Measurements from ENCODE around the gene TEKT2.

TEKT2 gene

GRCh38 chr1:36062315-36062714 lies 21.6 kb upstream of the TEKT2 start:
- H3K27me3 ChIP-seq (replicated peaks in 2 of 5; ENCODE audit: control insufficient read depth in 4 of 5, insufficient read depth in 5 of 5, low read length in 4 of 5): no peaks in the 10 kb centered on the region
- POLR2A ChIA-PET: no interaction called here
- no peak overlapping the region for H3K27ac ChIP-seq (ENCODE audit: insufficient read depth in 1 of 2, low read depth in 1 of 2, low read length in 2 of 2, poor library complexity in 1 of 2, severe bottlenecking in 2 of 2)
- no peak overlapping the region for H3K4me3 ChIP-seq (ENCODE audit: control insufficient read depth in 1 of 7, extremely low read depth in 1 of 7, insufficient read depth in 4 of 7, low read depth in 2 of 7, low read length in 6 of 7)
- H3K36me3 ChIP-seq (ENCODE audit: control insufficient read depth in 4 of 4, insufficient read depth in 4 of 4, low read length in 3 of 4): peaks cover 0 to 4% (median 2%) of the 10 kb centered on the region in 4 experiments
- no CpG with 5 or more reads among the region's 1 CpG for WGBS (ENCODE audit: insufficient coverage)
- no peaks in the 10 kb centered on the region for H3K9me3 ChIP-seq (ENCODE audit: control extremely low read depth in 1 of 5, control insufficient read depth in 4 of 5, insufficient read depth in 2 of 5, low read depth in 1 of 5, low read length in 4 of 5)
- no peaks in the 10 kb centered on the region for H3K4me1 ChIP-seq (ENCODE audit: control extremely low read depth in 1 of 4, control insufficient read depth in 4 of 4, insufficient read depth in 4 of 4, low read length in 3 of 4)
- CTCF ChIA-PET: no interaction called here
- DNase-seq: no peak

GRCh38 chr1:36067871-36068270 lies 16.0 kb upstream of the TEKT2 start:
- CTCF ChIA-PET: interaction anchor here (1.2 kb wide), 1 partner anchor 10 kb away, joined by 4 read pairs; no protein-coding TSS in a partner anchor

GRCh38 chr1:36068866-36069265 lies 15.0 kb upstream of the TEKT2 start:
- H3K27ac ChIP-seq (ENCODE audit: insufficient read depth in 1 of 2, low read depth in 1 of 2, low read length in 2 of 2, poor library complexity in 1 of 2, severe bottlenecking in 2 of 2): no peak overlapping the region
- CTCF ChIA-PET: no interaction called here
- POLR2A ChIA-PET: no interaction called here
- peaks cover 0 to 3% (median 0%) of the 10 kb centered on the region in 4 experiments for H3K36me3 ChIP-seq (ENCODE audit: control insufficient read depth in 4 of 4, insufficient read depth in 4 of 4, low read length in 3 of 4)
- DNase-seq: no peak
- no peaks in the 10 kb centered on the region for H3K9me3 ChIP-seq (ENCODE audit: control extremely low read depth in 1 of 5, control insufficient read depth in 4 of 5, insufficient read depth in 2 of 5, low read depth in 1 of 5, low read length in 4 of 5)
- H3K4me1 ChIP-seq (ENCODE audit: control extremely low read depth in 1 of 4, control insufficient read depth in 4 of 4, insufficient read depth in 4 of 4, low read length in 3 of 4): no peaks in the 10 kb centered on the region
- 93% methylated on average over 2 of the region's 2 CpGs for WGBS (ENCODE audit: insufficient coverage)
- H3K4me3 ChIP-seq (ENCODE audit: control insufficient read depth in 1 of 7, extremely low read depth in 1 of 7, insufficient read depth in 4 of 7, low read depth in 2 of 7, low read length in 6 of 7): no peak overlapping the region
- H3K27me3 ChIP-seq (replicated peaks in 2 of 5; ENCODE audit: control insufficient read depth in 4 of 5, insufficient read depth in 5 of 5, low read length in 4 of 5): no peaks in the 10 kb centered on the region

More at GRCh38 chr1:36067871-36068270, 16.0 kb upstream of the TEKT2 start:
- Histone ChIP-seq H3K4me1 (ENCODE audit: control extremely low read depth in 1 of 4, control insufficient read depth in 4 of 4, insufficient read depth in 4 of 4, low read length in 3 of 4) (no peaks in the 10 kb centered on the region), H3K27ac (ENCODE audit: insufficient read depth in 1 of 2, low read depth in 1 of 2, low read length in 2 of 2, poor library complexity in 1 of 2, severe bottlenecking in 2 of 2) (no peak overlapping the region), H3K4me3 (ENCODE audit: control insufficient read depth in 1 of 7, extremely low read depth in 1 of 7, insufficient read depth in 4 of 7, low read depth in 2 of 7, low read length in 6 of 7) (no peak overlapping the region), H3K27me3 (replicated peaks in 2 of 5; ENCODE audit: control insufficient read depth in 4 of 5, insufficient read depth in 5 of 5, low read length in 4 of 5) (no peaks in the 10 kb centered on the region), H3K36me3 (ENCODE audit: control insufficient read depth in 4 of 4, insufficient read depth in 4 of 4, low read length in 3 of 4) (peaks cover 0 to 3% (median 0%) of the 10 kb centered on the region in 4 experiments), H3K9me3 (ENCODE audit: control extremely low read depth in 1 of 5, control insufficient read depth in 4 of 5, insufficient read depth in 2 of 5, low read depth in 1 of 5, low read length in 4 of 5) (no peaks in the 10 kb centered on the region)
- POLR2A ChIA-PET: no interaction called here
- DNase-seq: no peak

GRCh38 chr1:36070349-36070748 lies 13.5 kb upstream of the TEKT2 start:
- Histone ChIP-seq H3K27me3 (replicated peaks in 2 of 5; ENCODE audit: control insufficient read depth in 4 of 5, insufficient read depth in 5 of 5, low read length in 4 of 5) (no peaks in the 10 kb centered on the region), H3K9me3 (ENCODE audit: control extremely low read depth in 1 of 5, control insufficient read depth in 4 of 5, insufficient read depth in 2 of 5, low read depth in 1 of 5, low read length in 4 of 5) (no peaks in the 10 kb centered on the region), H3K36me3 (ENCODE audit: control insufficient read depth in 4 of 4, insufficient read depth in 4 of 4, low read length in 3 of 4) (peaks cover 0 to 3% (median 0%) of the 10 kb centered on the region in 4 experiments), H3K4me3 (ENCODE audit: control insufficient read depth in 1 of 7, extremely low read depth in 1 of 7, insufficient read depth in 4 of 7, low read depth in 2 of 7, low read length in 6 of 7) (no peak overlapping the region), H3K27ac (ENCODE audit: insufficient read depth in 1 of 2, low read depth in 1 of 2, low read length in 2 of 2, poor library complexity in 1 of 2, severe bottlenecking in 2 of 2) (no peak overlapping the region), H3K4me1 (ENCODE audit: control extremely low read depth in 1 of 4, control insufficient read depth in 4 of 4, insufficient read depth in 4 of 4, low read length in 3 of 4) (no peaks in the 10 kb centered on the region)
- WGBS (ENCODE audit: insufficient coverage): 90% methylated on average over 1 of the region's 2 CpGs
- ChIA-PET CTCF (no interaction called here), POLR2A (interaction anchor here (0.7 kb wide), 1 partner anchor 1507 kb away, joined by 3 read pairs; no protein-coding TSS in a partner anchor)
- no peak for DNase-seq

- Histone ChIP-seq H3K4me3 (ENCODE audit: control insufficient read depth in 1 of 7, extremely low read depth in 1 of 7, insufficient read depth in 4 of 7, low read depth in 2 of 7, low read length in 6 of 7) (no peak overlapping the region), H3K4me1 (ENCODE audit: control extremely low read depth in 1 of 4, control insufficient read depth in 4 of 4, insufficient read depth in 4 of 4, low read length in 3 of 4) (no peaks in the 10 kb centered on the region), H3K9me3 (ENCODE audit: control extremely low read depth in 1 of 5, control insufficient read depth in 4 of 5, insufficient read depth in 2 of 5, low read depth in 1 of 5, low read length in 4 of 5) (no peaks in the 10 kb centered on the region), H3K36me3 (ENCODE audit: control insufficient read depth in 4 of 4, insufficient read depth in 4 of 4, low read length in 3 of 4) (no peaks in the 10 kb centered on the region), H3K27me3 (replicated peaks in 2 of 5; ENCODE audit: control insufficient read depth in 4 of 5, insufficient read depth in 5 of 5, low read length in 4 of 5) (peaks cover 0 to 4% (median 0%) of the 10 kb centered on the region in 5 experiments), H3K27ac (ENCODE audit: insufficient read depth in 1 of 2, low read depth in 1 of 2, low read length in 2 of 2, poor library complexity in 1 of 2, severe bottlenecking in 2 of 2) (no peak overlapping the region)
- POLR2A ChIA-PET: no interaction called here
- no peak for DNase-seq
- CTCF ChIA-PET: no interaction called here
- WGBS (ENCODE audit: insufficient coverage): 79% methylated on average over 4 of the region's 4 CpGs
Observed at GRCh38 chr1:36076979-36077573, 6.8 kb upstream of the TEKT2 start.

- no peak overlapping the region for H3K4me3 ChIP-seq (ENCODE audit: control insufficient read depth in 1 of 7, extremely low read depth in 1 of 7, insufficient read depth in 4 of 7, low read depth in 2 of 7, low read length in 6 of 7)
- CTCF ChIA-PET: no interaction called here
- POLR2A ChIA-PET: no interaction called here
- DNase-seq: no peak
- peaks cover 0 to 11% (median 8%) of the 10 kb centered on the region in 4 experiments for H3K4me1 ChIP-seq (ENCODE audit: control extremely low read depth in 1 of 4, control insufficient read depth in 4 of 4, insufficient read depth in 4 of 4, low read length in 3 of 4)
- WGBS (ENCODE audit: insufficient coverage): 100% methylated on average over 1 of the region's 3 CpGs
- no peaks in the 10 kb centered on the region for H3K36me3 ChIP-seq (ENCODE audit: control insufficient read depth in 4 of 4, insufficient read depth in 4 of 4, low read length in 3 of 4)
- H3K27me3 ChIP-seq (replicated peaks in 2 of 5; ENCODE audit: control insufficient read depth in 4 of 5, insufficient read depth in 5 of 5, low read length in 4 of 5): peaks cover 0 to 18% (median 5%) of the 10 kb centered on the region in 5 experiments
- no peaks in the 10 kb centered on the region for H3K9me3 ChIP-seq (ENCODE audit: control extremely low read depth in 1 of 5, control insufficient read depth in 4 of 5, insufficient read depth in 2 of 5, low read depth in 1 of 5, low read length in 4 of 5)
- no peak overlapping the region for H3K27ac ChIP-seq (ENCODE audit: insufficient read depth in 1 of 2, low read depth in 1 of 2, low read length in 2 of 2, poor library complexity in 1 of 2, severe bottlenecking in 2 of 2)
Observed at GRCh38 chr1:36080236-36080635, 3.7 kb upstream of the TEKT2 start.

- ChIA-PET CTCF (no interaction called here), POLR2A (no interaction called here)
- Histone ChIP-seq H3K27ac (ENCODE audit: insufficient read depth in 1 of 2, low read depth in 1 of 2, low read length in 2 of 2, poor library complexity in 1 of 2, severe bottlenecking in 2 of 2) (no peak overlapping the region), H3K27me3 (replicated peaks in 2 of 5; ENCODE audit: control insufficient read depth in 4 of 5, insufficient read depth in 5 of 5, low read length in 4 of 5) (peaks cover 0 to 18% (median 5%) of the 10 kb centered on the region in 5 experiments), H3K36me3 (ENCODE audit: control insufficient read depth in 4 of 4, insufficient read depth in 4 of 4, low read length in 3 of 4) (no peaks in the 10 kb centered on the region), H3K4me1 (ENCODE audit: control extremely low read depth in 1 of 4, control insufficient read depth in 4 of 4, insufficient read depth in 4 of 4, low read length in 3 of 4) (peaks cover 0 to 11% (median 8%) of the 10 kb centered on the region in 4 experiments), H3K9me3 (ENCODE audit: control extremely low read depth in 1 of 5, control insufficient read depth in 4 of 5, insufficient read depth in 2 of 5, low read depth in 1 of 5, low read length in 4 of 5) (no peaks in the 10 kb centered on the region), H3K4me3 (ENCODE audit: control insufficient read depth in 1 of 7, extremely low read depth in 1 of 7, insufficient read depth in 4 of 7, low read depth in 2 of 7, low read length in 6 of 7) (no peak overlapping the region)
- DNase-seq: no peak
- 95% methylated on average over 3 of the region's 6 CpGs for WGBS (ENCODE audit: insufficient coverage)
Observed at GRCh38 chr1:36080801-36081200, 3.1 kb upstream of the TEKT2 start.

All from common myeloid progenitor, CD34-positive (primary cell).